HG03108 (cell line): ENCODE measurements around the gene GGTLC2.
"Not testable (repeated sequence)": the region's sequence is repeated elsewhere in the genome, so short reads cannot be mapped to it uniquely, and the experiment has no call there.

Experiments
- ATAC-seq: cut with Tn5 transposase; IDR thresholded peaks from one replicate; pipeline ENCODE4 v1.9.1; 2021; ENCODE audit warnings: moderate library complexity; ENCODE audit not compliant: unreplicated experiment

GGTLC2 gene

DNA sequence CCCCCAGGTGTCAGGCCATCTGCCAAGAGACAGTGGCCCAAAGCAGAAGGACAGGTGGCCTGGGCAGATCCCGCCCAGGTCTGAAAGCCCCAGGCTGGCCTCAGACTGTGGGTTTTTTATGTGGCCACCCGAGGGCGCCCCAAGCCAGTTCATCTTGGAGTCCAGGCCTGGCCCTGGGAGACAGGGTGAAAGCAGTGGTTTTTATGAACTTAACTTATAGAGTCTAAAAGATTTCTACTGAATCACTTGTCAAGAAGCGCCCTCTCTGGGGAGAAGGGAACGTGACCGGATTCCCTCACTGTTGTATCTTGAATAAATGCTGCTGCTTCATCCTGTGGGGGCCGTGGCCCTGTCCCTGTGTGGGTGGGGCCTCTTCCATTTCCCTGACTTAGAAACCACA, 8.2 kb upstream of the GGTLC2 start:
- not testable (repeated sequence) for ATAC-seq

DNA sequence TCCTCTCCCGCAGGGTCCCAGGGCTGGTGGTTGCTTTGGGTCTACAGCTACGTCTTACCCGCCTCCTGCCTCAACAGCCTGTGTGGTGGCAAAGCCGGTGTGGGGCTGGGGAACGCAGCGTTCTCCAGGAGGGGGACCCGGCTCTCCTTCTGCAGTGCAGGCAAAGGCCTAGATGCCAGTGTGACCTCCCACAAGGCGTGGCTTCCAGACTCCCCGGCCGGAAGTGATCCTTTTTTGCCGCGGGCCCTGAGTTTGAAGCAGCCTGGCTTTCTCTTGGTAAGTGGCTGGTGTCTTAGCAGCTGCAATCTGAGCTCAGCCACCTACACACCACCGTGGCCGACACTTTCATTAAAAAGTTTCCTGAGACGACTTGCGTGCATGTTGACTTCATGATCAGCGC, 6.1 kb upstream of the GGTLC2 start:
- not testable (repeated sequence) for ATAC-seq

DNA sequence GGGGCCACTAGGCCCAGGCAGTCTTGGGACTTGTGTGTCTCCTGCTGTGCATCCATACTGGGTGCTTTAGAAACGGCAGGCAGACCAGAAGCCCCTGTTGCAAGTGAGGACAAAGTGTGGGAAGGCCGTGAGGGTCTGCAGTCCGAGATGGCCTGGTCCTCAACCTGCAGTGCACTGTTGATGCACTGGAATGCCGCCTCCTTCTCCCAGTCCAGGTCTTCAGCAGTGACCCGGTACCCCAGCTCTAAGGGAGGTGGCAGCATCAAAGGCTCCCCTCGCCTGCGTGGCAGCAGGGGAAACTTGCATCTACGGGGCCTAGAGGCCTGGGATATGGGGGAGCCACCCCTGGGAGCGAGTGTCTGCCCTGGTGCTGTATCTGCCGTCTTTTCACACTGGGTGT, 2.2 kb upstream of the GGTLC2 start:
- ATAC-seq = not testable (repeated sequence)

DNA sequence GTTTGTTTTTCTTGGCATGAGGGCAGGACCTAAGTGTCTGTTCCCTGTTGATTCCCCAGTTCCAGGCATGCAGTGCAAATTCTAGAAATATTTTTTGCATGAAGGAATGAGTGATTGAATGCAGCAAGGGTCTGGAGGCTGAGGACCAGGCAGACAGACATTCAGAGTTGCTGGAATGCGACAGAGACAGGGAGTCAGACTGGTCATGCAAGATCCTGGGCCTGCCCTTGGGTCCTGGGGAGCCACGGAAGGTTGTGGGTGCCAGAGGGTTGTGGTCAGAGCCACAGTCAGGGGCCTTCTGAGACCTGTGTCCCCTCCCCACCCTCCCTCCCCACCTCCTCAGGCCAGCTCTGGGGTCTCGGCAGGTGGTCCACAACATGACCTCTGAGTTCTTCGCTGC, 1.6 kb downstream of the GGTLC2 start:
- ATAC-seq = not testable (repeated sequence)

DNA sequence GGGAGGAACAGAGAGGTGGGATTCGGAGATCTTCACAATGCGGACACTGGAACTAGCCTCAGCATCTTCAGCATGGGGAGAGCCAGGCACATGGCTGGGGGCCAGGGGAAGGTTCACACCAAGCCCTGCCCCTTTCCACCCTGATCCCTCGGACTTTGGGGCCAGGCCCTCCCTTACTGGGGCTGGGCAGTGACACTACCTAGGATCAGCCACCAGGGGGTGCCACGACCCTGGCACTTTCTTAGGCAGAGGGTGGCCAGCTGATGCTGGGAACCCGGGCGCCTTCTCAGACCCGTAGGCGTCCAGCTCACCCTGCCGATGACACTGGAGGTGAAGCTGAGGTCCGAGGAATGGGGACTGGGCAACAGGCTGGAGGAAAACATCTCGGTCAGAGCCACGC, 3.5 kb downstream of the GGTLC2 start:
- not testable (repeated sequence) for ATAC-seq

DNA sequence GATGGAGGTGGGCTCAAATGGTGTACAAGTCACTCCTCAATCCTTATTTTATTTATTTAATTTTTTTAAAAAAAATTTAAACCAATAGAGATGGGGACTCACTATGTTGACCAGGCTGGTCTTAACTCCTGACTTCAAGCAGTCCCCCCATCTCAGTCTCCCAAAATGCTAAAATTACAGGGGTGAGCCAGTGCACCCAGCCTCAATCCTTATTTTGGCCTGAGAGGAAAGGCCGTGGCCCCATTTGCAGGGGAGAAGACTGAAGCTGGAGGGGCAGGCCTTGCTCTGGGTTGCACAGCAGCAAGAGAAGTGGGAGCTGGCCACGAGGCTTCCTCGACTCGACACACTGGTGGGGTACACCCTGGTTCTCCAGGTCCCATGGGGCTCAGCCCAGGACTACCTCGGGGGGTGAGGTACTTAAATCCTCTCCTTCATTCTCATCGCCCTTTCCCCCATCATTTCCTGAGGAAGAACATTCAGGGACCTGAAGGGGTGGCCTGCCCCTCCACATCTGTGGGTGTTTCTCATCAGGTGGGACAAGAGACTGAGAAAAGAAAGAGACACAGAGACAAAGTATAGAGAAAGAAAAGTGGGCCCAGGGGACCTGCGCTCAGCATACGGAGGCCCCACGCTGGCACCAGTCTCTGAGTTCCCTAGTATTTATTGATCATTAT, 4.6 kb downstream of the GGTLC2 start:
- not testable (repeated sequence) for ATAC-seq

DNA sequence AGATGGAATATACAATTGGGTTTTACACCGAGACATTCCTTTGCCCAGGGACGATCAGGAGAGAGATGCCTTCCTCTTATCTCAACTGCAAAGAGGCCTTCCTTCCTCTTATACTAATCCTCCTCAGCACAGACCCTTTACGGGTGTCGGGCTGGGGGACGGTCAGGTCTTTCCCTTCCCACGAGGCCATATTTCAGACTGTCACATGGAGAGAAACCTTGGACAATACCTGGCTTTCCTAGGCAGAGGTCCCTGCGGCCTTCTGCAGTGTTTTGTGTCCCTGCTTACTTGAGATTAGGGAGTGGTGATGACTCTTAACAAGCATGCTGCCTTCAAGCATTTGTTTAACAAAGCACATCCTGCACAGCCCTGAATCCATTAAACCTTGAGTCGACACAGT, 5.3 kb downstream of the GGTLC2 start:
- ATAC-seq = not testable (repeated sequence)

DNA sequence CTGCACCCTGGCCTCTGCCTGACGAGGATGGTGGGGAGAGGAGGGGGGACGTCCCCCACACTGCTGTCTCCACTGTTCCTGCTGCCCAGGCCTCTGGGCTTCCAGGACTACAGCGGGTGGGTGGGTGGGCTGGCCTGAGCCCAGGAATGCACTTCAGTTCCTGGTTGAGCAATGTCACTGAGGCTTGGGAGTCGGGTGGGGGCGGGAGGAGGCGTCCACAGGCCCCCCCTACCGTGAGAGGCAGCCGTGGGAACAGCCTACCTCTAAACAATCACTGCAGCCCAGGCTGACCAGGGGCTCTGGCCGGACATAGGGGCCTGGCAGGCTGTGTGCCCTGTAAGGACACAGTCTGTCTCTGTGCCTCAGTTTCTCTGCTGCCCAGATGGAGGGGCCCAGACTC, 6.0 kb downstream of the GGTLC2 start:
- ATAC-seq = not testable (repeated sequence)

DNA sequence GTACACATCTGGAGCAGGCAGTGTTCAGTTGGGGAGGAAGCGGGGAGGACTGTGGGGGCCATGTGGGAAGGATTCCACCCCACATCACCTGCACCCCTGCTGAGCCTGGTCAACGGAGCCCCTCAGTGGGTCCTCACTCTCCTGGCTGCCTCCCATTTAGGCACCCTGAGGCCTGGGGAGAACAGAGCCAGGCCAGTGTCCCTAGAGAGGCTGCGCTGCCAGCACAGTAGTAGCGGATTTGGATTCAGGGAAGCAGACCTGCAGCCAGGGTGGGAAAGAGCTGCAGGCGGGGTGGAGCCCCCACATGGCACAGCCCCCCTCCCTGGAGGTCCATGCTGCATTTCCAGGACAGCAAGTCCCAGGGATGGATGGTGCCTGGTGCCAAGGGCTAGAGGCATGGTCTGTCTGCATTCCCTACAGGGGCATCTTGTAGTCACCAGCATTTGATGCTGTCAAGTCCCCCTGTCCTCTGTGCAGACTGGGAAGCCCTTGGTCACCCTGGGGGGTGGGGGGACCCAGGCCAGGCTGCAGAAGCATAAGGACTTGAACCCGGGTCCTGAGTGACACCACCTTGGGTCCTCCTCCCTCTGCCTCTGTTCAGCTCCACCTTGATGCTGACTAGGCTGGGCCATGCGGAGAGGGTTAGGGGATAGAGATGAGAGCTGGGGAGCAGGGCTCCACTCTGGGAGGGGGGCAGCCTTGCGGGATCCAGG, 6.5 kb downstream of the GGTLC2 start:
- not testable (repeated sequence) for ATAC-seq

DNA sequence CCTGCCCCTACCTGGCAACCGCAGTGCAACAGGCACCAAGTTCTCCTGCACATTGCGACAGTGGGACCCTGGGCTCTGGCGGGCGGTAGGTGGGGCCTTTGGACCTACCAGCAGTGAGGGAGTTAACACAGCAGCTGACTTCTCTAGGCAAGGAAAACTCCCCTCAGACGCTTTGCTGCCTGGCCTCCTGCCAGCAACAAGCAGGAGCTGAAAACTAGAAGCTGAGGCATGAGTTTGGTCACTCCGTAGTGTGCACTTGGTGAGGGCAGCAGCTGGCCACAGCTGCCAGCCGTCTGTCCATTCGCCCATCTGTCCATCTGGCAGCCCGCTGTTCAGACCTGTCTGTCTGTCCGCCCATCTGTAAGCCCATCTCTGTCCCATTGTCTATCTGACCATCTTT, 7.2 kb downstream of the GGTLC2 start:
- not testable (repeated sequence) for ATAC-seq

DNA sequence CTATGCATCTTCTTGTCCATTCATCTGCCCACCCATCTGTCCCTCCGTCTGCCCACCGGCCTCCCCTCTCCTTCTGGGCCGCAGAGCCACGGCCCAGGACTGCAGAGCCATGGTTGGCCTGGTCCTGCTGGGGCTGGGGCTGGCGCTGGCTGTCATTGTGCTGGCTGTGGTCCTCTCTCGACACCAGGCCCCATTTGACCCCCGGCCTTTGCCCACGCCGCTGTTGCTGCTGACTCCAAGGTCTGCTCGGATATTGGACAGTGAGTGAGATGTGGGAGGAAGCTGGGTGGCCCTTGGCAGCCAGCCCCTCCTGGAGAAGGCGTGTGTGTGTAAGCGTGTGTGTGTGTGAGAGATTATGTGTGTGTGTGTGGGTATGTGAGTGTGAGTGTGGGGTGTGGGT, 7.7 kb downstream of the GGTLC2 start:
- ATAC-seq = not testable (repeated sequence)

DNA sequence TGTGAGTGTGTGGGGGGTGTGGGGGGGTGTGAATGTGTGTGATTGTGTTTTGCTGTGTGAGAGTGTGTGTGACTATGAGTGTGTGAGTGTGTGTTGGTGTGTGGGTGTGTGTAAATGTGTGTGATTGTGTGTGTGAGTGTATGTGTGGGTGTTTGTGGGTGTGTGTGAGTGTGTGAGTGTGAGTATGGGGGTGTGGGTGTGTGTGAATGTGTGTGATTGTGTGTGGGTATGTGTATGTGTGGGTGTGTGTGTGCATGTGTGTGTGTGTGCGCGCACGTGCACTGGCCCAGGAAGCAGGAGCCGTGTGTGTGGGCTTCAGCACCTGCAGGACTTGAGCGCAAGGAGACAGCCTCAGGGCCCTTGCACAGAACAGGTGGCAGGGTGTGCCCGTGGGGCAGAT, 8.2 kb downstream of the GGTLC2 start:
- ATAC-seq = not testable (repeated sequence)

DNA sequence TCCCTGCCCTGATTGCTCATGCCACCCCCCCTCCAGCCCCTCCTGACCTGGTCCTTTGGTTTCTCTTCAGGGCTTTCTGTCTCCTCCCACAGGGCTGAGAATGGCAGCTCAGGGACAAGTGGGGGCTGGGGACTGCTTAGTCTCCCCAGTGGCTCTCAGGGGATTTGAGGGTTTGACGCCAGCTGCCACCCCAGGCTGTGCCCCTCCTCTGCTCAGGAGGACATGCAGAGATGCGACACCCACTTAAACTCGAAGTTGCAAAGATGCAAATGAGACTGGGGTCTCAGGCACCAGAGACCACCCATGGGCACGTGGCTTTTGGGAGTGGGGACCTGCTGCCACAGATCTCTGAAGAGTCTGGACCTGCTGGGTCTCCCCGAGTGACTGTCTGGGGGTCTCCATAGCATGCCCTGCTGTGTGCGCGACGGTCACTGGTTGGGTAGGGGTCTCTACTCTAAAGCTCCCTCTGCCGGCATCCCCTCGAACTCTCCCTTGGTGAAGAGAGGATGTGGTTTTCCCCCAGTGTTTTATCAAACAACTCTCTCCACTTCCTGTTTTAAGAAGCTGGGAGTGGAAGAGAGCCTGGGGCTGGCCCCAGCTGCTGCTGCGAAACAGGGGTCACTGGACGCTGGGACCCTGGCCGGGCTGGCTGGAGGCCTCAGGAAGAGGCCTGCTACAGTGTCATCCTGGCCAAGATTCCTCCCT, 9.4 kb downstream of the GGTLC2 start:
- not testable (repeated sequence) for ATAC-seq

DNA sequence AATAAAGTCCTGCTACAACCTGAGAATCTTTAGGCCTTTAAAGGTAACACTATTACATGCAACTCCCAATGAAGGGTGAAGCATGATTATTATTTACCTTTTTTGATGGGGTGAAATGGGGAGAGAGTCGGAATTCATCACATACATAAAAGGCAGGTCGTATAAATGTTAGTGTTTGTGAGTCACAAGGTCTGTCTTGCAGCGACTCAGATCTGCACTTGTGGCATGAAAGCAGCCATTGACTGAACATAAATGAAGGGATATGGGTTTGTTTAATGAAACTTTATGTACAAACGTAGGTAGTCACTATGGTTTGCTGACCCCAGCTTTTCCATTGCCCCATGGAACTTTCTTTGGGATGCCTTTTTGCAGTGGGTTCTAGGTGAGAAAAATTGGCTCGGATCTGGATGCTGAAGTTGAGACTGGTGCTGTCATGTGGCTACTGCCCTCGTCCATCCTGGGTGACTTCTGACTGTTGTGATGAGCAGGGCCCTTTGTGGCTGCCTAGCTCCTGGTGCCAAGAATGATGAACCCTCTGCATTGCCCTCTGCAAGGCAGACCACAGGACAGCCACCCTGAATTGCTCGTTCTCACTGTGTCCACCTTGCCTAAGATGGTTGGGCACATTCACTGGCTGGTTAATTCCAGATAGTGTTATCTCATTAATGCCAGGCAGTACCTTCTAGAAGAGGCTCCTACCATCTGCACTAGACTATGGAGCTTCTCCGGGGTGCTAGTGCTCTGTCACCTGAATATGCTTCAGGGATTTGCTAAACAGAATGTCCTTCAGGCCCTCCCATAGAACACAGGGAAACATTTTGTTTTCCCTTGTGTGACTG, 11.3 kb downstream of the GGTLC2 start:
- ATAC-seq = no peak

DNA sequence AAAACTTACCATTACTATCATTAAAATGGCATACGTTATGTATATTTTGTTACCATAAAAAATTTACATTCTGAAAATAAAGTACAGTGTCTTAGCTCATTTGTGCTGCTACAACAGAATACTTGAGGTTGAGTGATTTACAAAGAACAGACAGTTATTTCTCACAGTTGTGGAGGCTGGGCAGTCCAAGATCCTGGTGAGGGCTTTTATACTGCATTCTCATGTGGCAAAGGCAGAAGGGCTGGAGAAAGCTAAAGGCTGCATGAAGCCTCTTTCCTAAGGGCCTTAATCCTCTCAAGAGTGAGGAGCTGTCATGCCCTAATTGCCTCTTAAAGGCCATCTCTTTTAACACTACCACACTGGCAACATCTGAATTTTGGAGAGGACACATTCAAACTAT, 13.3 kb downstream of the GGTLC2 start:
- no peak for ATAC-seq

DNA sequence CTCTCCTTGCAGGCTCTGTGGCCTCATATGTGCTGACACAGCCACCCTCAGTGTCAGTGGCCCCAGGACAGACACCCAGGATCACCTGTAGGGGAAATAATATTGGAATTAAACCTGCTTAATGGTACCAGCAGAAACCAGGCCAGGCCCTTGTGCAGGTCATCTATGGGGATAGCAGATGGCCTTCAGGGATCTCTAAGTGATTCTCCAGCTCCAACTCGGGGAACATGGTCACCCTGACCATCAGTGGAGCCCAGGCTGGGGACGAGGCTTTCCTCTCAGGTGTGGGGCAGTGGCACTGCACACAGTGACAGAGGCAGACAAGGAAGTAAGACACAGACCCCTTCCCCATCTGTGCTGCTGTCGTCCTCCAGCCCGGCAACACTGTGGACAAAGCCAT, 16.9 kb downstream of the GGTLC2 start:
- ATAC-seq = no peak

DNA sequence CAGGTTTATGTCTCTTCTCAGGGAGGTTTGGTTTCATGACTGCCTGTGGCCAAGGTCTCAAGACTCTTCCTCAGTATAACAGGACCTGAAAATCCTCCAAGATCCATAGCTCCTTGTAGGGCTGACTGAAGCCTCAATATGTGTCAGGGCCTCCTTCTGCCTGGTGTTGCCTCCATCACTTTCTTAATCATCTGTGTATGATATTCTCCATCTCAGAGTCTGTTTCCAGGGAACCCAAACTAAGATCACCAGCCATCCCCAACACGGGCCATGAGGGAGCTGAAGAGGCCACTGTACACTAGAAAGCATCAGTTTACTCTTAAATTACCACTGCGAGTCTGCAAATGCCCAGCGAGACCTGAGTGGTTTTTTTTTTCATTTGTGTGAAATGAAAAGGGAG, 17.7 kb downstream of the GGTLC2 start:
- no peak for ATAC-seq

DNA sequence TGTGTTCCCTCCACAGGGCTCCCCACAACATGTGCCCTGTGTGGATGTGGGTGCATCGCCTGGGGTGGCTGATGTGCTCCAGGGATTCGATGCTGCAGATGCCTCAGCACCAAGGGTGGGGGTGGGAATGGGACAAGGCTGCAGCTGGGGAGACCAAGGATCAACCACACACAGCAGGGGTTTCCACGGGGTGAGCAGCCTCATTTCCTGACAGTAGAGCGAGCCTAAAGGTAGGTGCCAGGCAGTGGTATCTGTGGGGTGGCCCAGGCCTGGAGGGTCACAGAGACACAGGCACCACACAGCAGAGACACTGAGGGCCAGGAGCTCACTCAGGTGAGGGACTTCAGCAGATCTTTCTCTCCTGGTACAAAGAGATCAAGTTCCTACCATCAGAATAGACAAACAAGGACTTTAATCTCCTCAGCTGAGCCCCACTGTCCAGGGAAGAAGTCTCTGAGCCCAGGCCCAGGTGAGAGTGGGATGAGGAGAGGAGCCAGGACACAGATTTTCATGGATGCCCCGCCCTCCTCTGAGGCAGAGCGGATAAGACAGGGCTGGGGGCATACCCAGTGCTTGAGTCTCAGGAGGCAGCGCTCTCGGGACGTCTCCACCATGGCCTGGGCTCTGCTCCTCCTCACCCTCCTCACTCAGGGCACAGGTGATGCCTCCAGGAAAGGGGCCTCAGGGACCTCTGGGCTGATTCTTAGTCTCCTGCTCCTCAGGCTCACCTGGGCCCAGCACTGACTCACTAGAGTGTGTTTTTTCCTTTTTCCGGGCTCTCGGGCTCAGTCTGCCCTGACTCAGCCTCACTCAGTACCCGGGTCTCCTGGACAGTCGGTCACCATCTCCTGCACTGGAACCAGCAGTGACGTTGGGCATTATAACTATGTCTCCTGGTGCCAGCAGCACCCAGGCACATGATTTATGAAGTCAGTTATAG, 19.7 kb downstream of the GGTLC2 start:
- ATAC-seq = no peak

DNA sequence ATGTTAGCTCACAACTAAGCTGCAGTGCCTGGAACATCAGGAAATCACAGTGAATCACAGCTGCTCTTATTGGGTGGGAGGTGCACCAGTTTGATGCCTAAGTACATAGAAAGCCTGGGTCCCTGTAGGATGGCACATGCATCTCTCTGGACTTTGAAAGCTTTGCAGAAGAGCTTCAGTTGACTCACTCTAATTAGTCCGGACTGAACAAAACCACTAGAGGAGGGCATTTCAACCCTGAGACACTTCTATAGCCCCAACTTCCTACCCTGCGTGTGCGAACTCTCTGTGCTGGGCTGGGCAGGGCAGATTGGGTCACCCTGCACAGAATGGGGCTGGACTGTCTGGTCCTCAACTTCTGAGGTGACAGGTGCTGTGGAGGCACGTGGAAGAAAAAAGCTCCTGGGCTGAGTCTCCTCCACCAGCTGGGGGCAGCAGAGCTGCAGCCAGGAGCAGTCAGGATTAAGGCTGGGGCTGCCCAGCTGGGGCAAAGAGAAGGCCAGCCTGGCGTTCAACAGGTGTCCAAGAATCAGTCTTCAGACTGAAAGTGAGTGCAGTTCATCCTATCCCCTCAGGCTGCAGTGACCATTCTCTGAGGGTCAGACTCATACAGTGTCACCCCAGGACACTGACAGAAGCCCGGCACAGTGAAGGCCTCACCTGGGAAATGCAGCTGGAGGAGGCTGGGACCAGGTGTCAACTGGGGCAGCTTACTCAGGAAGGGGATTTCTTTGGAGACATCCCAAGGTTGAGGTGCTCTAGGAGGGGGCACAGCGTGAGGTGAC, 22.1 kb downstream of the GGTLC2 start:
- no peak for ATAC-seq
